SK-N-SH treated with all-trans-retinoic acid at 6 μM for 48 hours (cell line): ENCODE measurements around the gene TCF3.

Experiments
- ISL1 ChIP-seq: fragments of 250-450 bp; sonication (Bioruptor Pico); IDR thresholded peaks from 2 replicates; pipeline ENCODE4 v2.1.2; 2022; ENCODE audit warnings: mild to moderate bottlenecking, moderate library complexity
- TCF4 ChIP-seq: fragments of 250-450 bp; sonication (Bioruptor Pico); IDR thresholded peaks from 2 replicates; pipeline ENCODE4 v1.8.0; 2021; ENCODE audit warnings: mild to moderate bottlenecking, moderate library complexity, borderline replicate concordance
- TOX ChIP-seq: fragments of 250-450 bp; sonication (Bioruptor Pico); IDR thresholded peaks from 2 replicates; pipeline ENCODE4 v1.8.0; 2021; ENCODE audit warnings: mild to moderate bottlenecking, moderate library complexity, borderline replicate concordance
- ZFP30 ChIP-seq: fragments of 450-650 bp; formaldehyde crosslinking; IDR thresholded peaks from 2 replicates; pipeline ENCODE4 v1.5.0; 2022; ENCODE audit warnings: mild to moderate bottlenecking, moderate library complexity

DNA sequence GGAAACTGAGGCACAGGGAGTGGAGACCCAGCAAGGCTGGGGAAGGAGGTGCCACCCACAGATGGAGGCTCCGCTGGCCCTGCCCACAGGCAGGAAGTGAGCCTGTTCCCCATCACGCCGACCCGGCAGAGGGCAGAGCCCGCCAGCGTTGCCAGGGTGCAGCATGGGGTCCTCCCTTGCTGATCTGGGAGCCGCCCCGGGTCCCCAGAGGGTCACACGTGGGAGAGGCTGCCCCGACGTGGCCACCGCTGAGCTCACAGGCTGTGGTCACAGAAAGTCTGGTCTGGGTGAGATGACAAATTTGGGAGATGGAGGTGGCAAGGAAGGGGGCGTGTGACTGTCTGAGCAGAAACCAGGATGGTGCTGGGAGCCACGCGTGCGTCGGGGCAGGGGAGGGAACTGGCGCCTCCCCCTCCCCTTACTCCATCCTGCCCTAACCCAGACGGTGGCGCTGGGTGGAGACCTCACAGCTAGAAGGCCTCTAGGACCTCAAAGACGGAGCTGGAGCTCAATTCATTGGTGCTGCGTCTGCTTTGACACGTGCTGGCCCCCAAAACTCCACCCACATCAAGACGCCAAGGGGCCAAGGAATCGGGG is 92.0 kb downstream of the TCF3 start:
- TF ChIP-seq ZFP30 (CRISPR knock-in tag) (no peak), TCF4 (no peak), TOX (CRISPR knock-in tag) (no peak), ISL1 (CRISPR knock-in tag) (no peak)
